Gastrocnemius medialis (tissue), 4 donors: ENCODE results near the gene EIF3I.

Source experiments
- CTCF ChIP-seq, 5 experiments: fragments of 450-650 bp in 3 of 5; fragments of 200-600 bp in 2 of 5; sonication (generic) in 2 of 5; IDR thresholded peaks in 4 of 5; conservative IDR thresholded peaks in 1 of 5; 1 replicate in 4 of 5; 2 replicates in 1 of 5; pipeline ENCODE4 v1.5.1; 2016 to 2019; ENCODE audit warnings: antibody characterized with exemption in 5 of 5, mild to moderate bottlenecking in 3 of 5, moderate library complexity in 3 of 5
- POLR2A ChIP-seq, 2 donors: fragments of 450-650 bp; IDR thresholded peaks; one replicate each; pipeline ENCODE4 v1.6.1; 2017; ENCODE audit warnings: antibody characterized with exemption in 2 of 2, mild to moderate bottlenecking in 2 of 2, moderate library complexity in 2 of 2

DNA sequence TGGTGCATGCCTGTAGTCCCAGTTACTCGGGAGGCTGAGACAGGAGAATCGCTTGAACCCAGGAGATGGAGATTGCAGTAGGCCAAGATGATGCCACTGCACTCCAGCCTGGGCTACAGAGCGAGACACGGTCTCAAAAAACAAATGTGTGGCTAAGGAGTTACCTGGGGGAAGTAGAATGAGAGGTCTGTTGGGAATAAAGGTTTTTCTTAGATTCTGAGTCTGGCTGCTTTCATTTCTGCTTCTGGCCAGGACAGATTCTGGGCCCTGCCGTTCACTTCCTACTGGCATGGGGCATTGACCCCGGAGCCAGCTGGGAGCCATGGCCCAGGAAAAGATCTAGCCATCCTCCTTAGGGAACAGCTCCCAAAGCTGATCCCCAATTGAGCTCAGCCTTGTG, 13.7 kb upstream of the EIF3I start:
- TF ChIP-seq CTCF (IDR thresholded peaks at IDR 0.05 in 4 of 5, conservative IDR thresholded peaks at IDR 0.05 in 1 of 5), result no peak
- no peak for TF ChIP-seq POLR2A (IDR thresholded peaks at IDR 0.05)
